Measurements from ENCODE around the gene SLC17A7.
"Not testable (repeated sequence)": the region's sequence is repeated elsewhere in the genome, so short reads cannot be mapped to it uniquely, and the experiment has no call there.

Gene SLC17A7

GRCh38 chr19:49441210-49441959 is at the start of gene SLC17A7:
TSS of gene SLC17A7 (minus strand) at chr19:49441527. CDS start at chr19:49441379, 148 bp downstream.
- DNase-seq: peak; percentile 39

- no peak for DNase-seq
Observed at GRCh38 chr19:49490287-49491029, 49.1 kb upstream of the SLC17A7 start.

- peak; percentile 65 for DNase-seq
Observed at GRCh38 chr19:49489601-49490167, 48.4 kb upstream of the SLC17A7 start.

- no peak for DNase-seq
Observed at GRCh38 chr19:49488863-49489537, 47.7 kb upstream of the SLC17A7 start.

GRCh38 chr19:49488046-49488862 is 46.9 kb upstream of the SLC17A7 start:
- DNase-seq: no peak

GRCh38 chr19:49487277-49488045 is 46.1 kb upstream of the SLC17A7 start, which contains the start of gene RPL13A:
TSS of gene RPL13A (plus strand) at chr19:49487608. CDS start at chr19:49487630, 22 bp downstream.
- peak; percentile 100 for DNase-seq

- DNase-seq: no peak
Observed at GRCh38 chr19:49486710-49487276, 45.5 kb upstream of the SLC17A7 start.

- DNase-seq: no peak
Observed at GRCh38 chr19:49486232-49486631, 44.9 kb upstream of the SLC17A7 start.

- no peak for DNase-seq
Observed at GRCh38 chr19:49481020-49481683, 39.8 kb upstream of the SLC17A7 start.

- DNase-seq: no peak
Observed at GRCh38 chr19:49479975-49480628, 38.8 kb upstream of the SLC17A7 start.

- DNase-seq: peak; percentile 86
Observed at GRCh38 chr19:49475995-49476880, 34.9 kb upstream of the SLC17A7 start.

- DNase-seq: no peak
Observed at GRCh38 chr19:49475191-49475917, 34.0 kb upstream of the SLC17A7 start.

- no peak for DNase-seq
Observed at GRCh38 chr19:49474542-49474924, 33.2 kb upstream of the SLC17A7 start.

GRCh38 chr19:49473868-49474541 is 32.7 kb upstream of the SLC17A7 start, which contains the start of gene FLT3LG:
TSS of gene FLT3LG (plus strand) at chr19:49474215. CDS start at chr19:49474640, 425 bp downstream.
- DNase-seq: peak; percentile 95

GRCh38 chr19:49473501-49473867 is 32.2 kb upstream of the SLC17A7 start:
- not testable (repeated sequence) for DNase-seq

- no peak for DNase-seq
Observed at GRCh38 chr19:49472936-49473335, 31.6 kb upstream of the SLC17A7 start.

GRCh38 chr19:49470615-49470978 is 29.3 kb upstream of the SLC17A7 start:
- no peak for DNase-seq

All from activated CD4-positive, alpha-beta T cell treated with anti-CD3 and anti-CD28 coated beads, Interleukin-2, amount 50 U/mL, for 16 hours (primary cell).